Nephron progenitor cell (in vitro differentiated cells): ENCODE results near the gene MVD.
"Not testable (repeated sequence)": the region's sequence is repeated elsewhere in the genome, so short reads cannot be mapped to it uniquely, and the experiment has no call there.

Source experiments
- DNase-seq: peaks from one replicate; pipeline ENCODE4 v3.0.0; 2021
- H3K27ac Mint-ChIP-seq: 2 replicates; pipeline ENCODE4 v1.8.0; 2021; ENCODE audit warnings: mild to moderate bottlenecking, moderate library complexity, mixed read lengths
- H3K27me3 Mint-ChIP-seq: 2 replicates; pipeline ENCODE4 v1.8.0; 2021; ENCODE audit warnings: mild to moderate bottlenecking, low read depth, mixed read lengths; ENCODE audit not compliant: poor library complexity
- H3K36me3 Mint-ChIP-seq: 2 replicates; pipeline ENCODE4 v1.8.0; 2021; ENCODE audit warnings: low read depth, mixed read lengths
- H3K4me1 Mint-ChIP-seq: 2 replicates; pipeline ENCODE4 v1.8.0; 2021; ENCODE audit warnings: mixed read lengths
- H3K4me3 Mint-ChIP-seq: 2 replicates; pipeline ENCODE4 v1.8.0; 2021; ENCODE audit warnings: mild to moderate bottlenecking, moderate library complexity, mixed read lengths
- H3K9me3 Mint-ChIP-seq: 2 replicates; pipeline ENCODE4 v1.8.0; 2021; ENCODE audit warnings: mild to moderate bottlenecking, moderate library complexity, mixed read lengths
- TF ChIP-seq, protein P1 (sequence below): fragments of 200-600 bp; sonication (generic); IDR thresholded peaks from 2 replicates; pipeline ENCODE4 v1.5.0; 2021; ENCODE audit warnings: antibody characterized with exemption

The MVD gene

DNA sequence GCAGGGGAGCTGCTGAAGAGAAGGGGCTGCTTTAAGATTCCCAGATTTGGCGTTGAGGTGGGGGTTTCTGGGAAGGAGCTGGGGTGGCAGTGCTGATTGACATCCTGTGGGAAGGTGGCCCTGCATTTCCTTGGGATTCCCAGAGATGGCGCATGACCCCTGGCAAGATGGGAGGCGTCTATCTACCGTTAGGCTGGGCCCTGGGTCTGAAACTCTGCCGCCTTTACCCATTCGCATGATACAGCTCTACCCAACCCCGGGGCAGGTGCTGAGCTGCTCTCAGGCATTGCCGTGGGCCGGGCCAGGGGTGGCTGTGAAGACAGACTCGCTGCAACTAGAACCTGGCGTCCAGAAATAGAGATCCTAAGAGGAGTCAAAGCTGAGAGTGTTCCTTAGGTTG, 9.9 kb upstream of the MVD start:
- no peaks in the 10 kb centered on the region for H3K27me3 Mint-ChIP-seq
- H3K9me3 Mint-ChIP-seq, result no peaks in the 10 kb centered on the region
- no peak overlapping the region for H3K4me3 Mint-ChIP-seq
- peaks cover 6% of the 10 kb centered on the region for H3K36me3 Mint-ChIP-seq
- TF ChIP-seq, protein P1, sequence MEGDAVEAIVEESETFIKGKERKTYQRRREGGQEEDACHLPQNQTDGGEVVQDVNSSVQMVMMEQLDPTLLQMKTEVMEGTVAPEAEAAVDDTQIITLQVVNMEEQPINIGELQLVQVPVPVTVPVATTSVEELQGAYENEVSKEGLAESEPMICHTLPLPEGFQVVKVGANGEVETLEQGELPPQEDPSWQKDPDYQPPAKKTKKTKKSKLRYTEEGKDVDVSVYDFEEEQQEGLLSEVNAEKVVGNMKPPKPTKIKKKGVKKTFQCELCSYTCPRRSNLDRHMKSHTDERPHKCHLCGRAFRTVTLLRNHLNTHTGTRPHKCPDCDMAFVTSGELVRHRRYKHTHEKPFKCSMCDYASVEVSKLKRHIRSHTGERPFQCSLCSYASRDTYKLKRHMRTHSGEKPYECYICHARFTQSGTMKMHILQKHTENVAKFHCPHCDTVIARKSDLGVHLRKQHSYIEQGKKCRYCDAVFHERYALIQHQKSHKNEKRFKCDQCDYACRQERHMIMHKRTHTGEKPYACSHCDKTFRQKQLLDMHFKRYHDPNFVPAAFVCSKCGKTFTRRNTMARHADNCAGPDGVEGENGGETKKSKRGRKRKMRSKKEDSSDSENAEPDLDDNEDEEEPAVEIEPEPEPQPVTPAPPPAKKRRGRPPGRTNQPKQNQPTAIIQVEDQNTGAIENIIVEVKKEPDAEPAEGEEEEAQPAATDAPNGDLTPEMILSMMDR, result peak; percentile 33
- H3K4me1 Mint-ChIP-seq, result no peaks in the 10 kb centered on the region
- no peak overlapping the region for H3K27ac Mint-ChIP-seq
- peak; percentile 43 for DNase-seq

DNA sequence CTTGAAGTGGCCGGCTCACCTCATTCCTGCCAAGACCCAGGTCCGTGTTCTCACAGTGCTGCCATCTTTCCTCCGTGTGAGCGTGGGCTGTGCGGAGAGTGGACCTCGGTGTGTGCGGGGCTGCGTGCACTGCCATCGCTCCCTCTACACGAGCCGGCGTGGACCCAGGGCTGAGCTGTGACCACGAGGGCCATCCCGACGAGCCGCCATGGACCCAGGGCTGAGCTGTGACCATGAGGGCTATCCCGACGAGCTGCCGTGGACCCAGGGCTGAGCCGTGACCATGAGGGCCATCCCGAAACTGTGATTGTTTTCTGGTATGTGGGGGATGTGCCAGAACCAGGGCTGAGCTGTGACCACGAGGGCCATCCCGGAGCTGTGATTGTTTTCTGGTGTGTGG, 8.9 kb upstream of the MVD start:
- H3K4me1 Mint-ChIP-seq, result peaks cover 7% of the 10 kb centered on the region
- no peaks in the 10 kb centered on the region for H3K27me3 Mint-ChIP-seq
- no peak for DNase-seq
- no peak overlapping the region for H3K27ac Mint-ChIP-seq
- H3K9me3 Mint-ChIP-seq, result no peaks in the 10 kb centered on the region
- TF ChIP-seq, protein P1, result no peak
- peaks cover 6% of the 10 kb centered on the region for H3K36me3 Mint-ChIP-seq
- no peak overlapping the region for H3K4me3 Mint-ChIP-seq

DNA sequence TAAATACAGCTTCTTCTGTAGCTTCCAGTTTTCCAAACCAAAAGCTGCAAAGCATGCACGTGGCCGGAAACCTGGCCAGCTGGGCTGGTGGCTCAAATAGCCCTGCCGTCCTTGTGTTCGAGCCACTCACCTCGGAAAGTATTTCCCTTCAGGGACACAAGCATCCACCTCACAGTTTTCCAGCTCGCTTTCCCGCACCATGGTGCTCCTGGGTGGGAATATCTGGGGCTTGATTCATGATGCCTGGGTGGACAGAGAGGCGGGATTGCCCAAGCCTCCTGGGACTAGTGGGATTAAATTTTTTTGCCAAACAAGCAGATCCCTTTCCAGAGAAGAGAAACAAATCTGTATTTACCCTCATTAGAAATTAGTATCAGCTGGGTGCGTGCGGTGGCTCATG, 7.1 kb upstream of the MVD start:
- no peak overlapping the region for H3K4me3 Mint-ChIP-seq
- no peaks in the 10 kb centered on the region for H3K27me3 Mint-ChIP-seq
- H3K27ac Mint-ChIP-seq, result no peak overlapping the region
- H3K4me1 Mint-ChIP-seq, result peaks cover 9% of the 10 kb centered on the region
- TF ChIP-seq, protein P1, result no peak
- peaks cover 13% of the 10 kb centered on the region for H3K36me3 Mint-ChIP-seq
- H3K9me3 Mint-ChIP-seq, result no peaks in the 10 kb centered on the region
- DNase-seq, result no peak

GRCh38 chr16:88669493-88669892, 6.6 kb upstream of the MVD start:
- H3K4me3 Mint-ChIP-seq, DNase-seq, H3K27ac Mint-ChIP-seq, H3K27me3 Mint-ChIP-seq, H3K9me3 Mint-ChIP-seq: not testable (repeated sequence)
- Mint-ChIP-seq H3K36me3 (peaks cover 15% of the 10 kb centered on the region), H3K4me1 (peaks cover 12% of the 10 kb centered on the region)

GRCh38 chr16:88667461-88667860, 4.6 kb upstream of the MVD start:
- TF ChIP-seq, protein P1, result no peak
- peaks cover 12% of the 10 kb centered on the region for H3K4me1 Mint-ChIP-seq
- peaks cover 15% of the 10 kb centered on the region for H3K36me3 Mint-ChIP-seq
- H3K4me3 Mint-ChIP-seq, result no peak overlapping the region
- H3K27ac Mint-ChIP-seq, result peak overlapping the region; percentile 57
- H3K27me3 Mint-ChIP-seq, result no peaks in the 10 kb centered on the region
- DNase-seq, result peak; percentile 26
- H3K9me3 Mint-ChIP-seq, result no peaks in the 10 kb centered on the region

- Mint-ChIP-seq H3K9me3 (no peaks in the 10 kb centered on the region), H3K27me3 (no peaks in the 10 kb centered on the region), H3K4me1 (peaks cover 26% of the 10 kb centered on the region), H3K36me3 (peaks cover 15% of the 10 kb centered on the region), H3K4me3 (peak overlapping the region; percentile 90), H3K27ac (no peak overlapping the region)
- TF ChIP-seq, protein P1, result no peak
- no peak for DNase-seq
These were observed 2.7 kb upstream of the MVD start for GRCh38 chr16:88665570-88665969.
